Activated CD8-positive, alpha-beta memory T cell treated with anti-CD3 and anti-CD28 coated beads for 1 hour (primary cell): ENCODE measurements around the gene NEB.
A peak's percentile ranks its signal among the peaks of the same experiment; 100 is the strongest.
"Not testable (repeated sequence)": the region's sequence is repeated elsewhere in the genome, so short reads cannot be mapped to it uniquely, and the experiment has no call there.

ENCODE experiments used
- DNase-seq, 2 donors: peaks; one replicate each; pipeline ENCODE4 v3.0.0-alpha.2; 2020; ENCODE audit warnings: low read depth in 1 of 2; ENCODE audit errors: extremely low read depth in 1 of 2

NEB gene

DNA sequence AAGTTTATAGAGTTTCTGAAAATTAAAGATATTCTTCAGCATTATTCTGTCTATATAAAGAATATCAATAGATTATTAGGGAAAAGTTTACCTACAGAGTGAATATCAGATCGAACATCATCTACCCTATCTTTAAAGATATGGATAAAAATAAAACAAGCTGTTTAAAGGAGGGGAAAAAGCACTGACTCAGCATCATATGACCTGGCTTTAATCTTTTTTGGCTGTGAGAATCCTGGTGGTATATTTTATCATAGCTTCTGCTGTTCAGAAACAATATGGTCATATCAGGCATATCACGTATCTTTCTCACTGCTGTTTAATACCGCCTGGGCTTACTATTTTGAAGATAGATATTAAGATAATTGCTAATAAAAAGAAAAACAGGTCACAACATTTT, 80.2 kb downstream of the NEB start:
- DNase-seq, result no peak

DNA sequence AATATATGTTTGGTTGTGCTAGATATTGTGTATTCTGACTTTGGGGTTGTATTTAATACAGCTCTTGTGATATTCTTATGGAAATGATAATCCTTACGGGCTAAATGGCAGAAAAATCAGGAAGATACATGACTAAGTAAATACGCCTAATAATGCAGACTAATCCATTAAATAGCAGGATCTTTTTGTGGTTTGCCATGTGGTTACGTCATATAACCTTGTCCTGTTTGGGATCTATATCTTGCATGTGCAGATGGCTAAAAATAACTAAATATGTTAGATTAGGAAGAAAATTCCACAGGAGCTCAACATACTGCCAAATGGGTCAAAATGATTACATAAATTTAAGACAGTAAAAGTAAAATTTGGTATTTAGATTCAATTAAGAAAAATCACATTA, 83.0 kb downstream of the NEB start:
- DNase-seq, result no peak

DNA sequence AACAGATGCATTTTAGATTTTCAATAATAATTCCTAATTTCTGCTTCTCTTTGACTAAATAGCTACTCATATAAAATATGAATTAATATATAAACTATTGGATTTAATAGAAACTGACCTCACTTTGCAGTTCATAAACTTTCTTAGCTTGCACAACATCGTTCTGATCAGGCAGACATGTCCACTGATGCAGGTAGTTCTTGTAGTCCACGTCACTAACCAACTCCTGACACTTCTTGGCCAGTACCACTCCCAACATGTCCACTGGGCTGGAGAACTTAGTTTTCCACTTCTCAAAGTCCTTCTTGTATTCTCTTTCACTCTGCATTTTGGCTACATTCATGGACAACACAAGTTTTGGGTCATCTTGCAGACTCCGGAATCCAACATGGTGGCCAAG, 83.8 kb downstream of the NEB start:
- DNase-seq, result no peak

DNA sequence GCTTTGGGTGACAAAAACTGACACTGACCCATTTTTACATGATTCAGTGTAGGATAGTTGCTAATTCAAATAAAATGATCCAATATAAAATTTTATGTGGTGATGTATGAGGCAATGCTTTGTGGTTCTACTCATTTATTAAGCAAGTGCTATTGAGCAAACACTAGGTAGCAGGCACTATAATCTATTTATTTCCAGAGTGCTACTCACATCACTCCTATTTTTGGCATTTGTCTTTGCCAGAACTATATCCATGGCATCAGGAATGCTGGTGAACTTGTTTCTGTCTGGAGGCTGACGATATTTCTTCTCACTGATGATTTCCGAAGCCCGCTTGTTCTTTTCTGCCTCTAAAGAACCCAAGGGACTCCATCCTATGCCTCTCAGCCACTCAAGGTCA, 84.3 kb downstream of the NEB start:
- DNase-seq, result no peak

DNA sequence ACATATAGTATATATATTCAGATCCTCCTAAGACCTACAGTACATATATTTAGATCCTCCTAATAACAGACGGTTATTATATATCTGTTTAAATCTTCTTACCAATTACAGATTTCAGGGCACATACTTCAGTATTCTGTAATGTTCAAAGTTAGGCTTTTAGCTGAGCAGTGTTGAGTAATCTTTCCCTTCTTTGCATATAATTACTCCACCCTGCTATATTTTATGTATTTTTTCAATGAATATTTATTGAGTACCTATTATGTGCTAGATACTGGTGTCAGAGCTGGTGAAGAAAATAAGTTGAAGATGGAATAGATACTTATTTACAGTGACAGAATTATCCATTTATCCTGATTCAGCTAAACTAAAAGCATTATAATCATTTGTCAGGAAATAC, 84.9 kb downstream of the NEB start:
- no peak for DNase-seq

DNA sequence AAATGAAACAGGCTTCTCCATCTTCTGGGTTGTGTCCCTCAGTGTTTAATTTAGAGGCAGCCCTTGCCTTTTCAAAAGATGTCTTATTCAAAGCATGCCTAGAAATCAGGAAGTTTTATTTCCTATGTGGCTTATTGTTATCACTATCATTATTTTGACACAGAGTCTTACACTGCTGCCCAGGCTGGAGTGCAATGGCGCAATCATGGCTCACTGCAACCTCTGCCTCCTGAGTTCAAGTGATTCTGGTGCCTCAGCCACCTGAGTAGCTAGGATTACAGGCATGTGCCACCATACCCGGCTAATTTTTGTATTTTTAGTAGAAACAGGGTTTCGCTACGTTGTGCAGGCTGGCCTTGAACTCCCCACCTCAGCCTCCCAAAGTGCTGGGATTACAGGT, 87.8 kb downstream of the NEB start:
- not testable (repeated sequence) for DNase-seq

DNA sequence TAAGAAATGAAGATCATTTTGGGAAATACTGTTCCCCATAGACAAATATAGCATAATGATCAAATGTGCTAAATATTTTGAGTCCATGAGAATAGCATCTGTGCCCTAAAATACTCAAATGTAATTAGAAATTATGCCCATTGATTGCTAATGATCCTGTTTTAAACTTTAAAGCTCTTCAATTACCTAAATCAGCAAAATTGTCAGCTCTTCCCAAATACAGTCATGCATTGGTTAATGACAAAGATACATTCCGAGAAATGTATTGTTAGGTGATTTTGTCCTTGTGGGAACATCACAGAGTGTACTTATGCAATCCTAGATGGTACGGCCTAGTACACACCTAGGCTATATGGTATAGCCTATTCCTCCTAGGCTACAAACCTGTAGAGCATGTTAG, 89.7 kb downstream of the NEB start:
- DNase-seq, result no peak

DNA sequence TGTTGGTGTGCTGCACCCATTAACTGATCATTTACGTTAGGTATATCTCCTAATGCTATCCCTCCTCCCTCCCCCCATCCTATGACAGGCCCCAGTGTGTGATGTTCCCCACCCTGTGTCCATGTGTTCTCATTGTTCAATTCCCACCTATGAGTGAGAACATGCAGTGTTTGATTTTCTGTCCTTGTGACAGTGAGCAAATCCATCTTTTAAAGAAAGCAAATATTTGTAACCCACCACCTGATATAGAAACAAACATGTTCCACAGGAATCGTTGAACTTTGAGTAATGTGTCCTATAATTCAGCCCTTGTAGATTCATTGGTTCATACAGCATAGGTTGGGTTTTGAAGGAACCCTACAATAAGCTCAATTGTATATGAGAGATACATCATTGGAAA, 92.4 kb downstream of the NEB start:
- DNase-seq, result not testable (repeated sequence)

DNA sequence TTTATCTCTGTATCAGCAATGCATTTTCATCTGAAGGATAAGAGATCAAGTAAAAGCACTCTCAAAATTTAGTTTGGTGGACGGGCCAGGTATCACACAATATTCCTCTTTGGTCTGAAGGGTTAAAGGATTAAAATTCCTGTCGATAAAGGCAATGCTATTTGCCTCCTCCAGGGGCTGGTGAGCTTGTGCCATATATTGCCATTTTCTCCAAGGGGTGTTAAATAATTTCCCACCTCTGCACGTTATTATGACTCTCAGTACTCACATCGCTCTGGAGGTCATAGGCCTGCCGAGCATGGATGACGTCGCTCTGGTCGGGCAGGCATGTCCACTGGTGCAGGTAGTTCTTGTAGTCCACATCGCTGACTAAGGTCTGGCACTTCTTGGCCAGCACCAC, 94.2 kb downstream of the NEB start:
- DNase-seq, result no peak

DNA sequence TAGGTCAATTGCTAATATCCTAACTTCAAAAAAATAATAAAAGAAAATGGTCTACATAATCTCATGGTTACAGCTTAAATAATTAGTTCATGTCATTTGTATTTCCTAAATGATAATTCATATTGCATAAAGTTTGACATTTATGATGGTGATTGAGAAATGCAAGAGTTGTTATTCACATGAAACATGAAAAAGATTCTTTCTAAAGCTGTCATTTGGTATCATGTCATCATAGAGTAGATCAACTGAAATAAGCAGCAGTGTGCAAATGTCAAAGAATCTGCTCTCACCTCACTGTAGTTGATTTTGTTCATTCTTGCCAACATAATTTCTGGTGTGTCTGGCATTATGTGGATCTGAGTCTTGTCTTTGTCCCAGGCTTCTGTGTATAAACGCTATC, 95.3 kb downstream of the NEB start:
- DNase-seq, result no peak

DNA sequence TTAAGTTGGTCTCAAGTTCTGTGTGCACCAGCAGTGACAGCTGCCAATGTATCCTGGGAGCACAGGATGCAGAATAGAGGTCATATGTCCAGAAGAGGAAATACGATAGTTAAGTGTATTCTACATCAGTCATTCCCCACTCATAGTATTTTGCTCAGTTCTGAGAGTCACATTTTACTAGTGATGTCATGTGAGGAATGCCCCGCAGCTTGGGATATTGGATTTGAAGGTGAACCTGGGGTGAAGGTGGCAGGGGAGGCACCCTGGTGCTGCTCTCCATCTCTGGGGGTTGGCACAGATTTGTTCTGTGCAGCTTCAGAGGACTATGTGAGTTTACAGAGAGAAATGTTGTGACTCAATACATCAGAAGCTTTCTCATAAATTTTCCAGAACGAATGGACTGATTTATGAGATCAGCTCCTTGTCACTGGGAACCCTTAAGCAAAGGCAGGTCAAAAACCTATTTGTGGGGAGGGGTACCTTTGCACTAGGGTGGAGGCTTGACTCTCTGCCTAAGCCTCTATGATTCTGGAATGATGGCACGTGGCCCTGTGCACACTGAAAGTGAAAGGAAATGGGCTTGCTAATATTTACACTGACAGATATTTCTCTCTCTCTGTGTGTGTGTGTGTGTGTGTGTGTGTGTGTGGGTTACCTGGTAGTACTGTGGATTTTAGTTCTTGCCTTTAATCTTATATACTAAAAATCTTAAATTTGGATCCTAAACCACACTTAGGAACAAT, 95.9 kb downstream of the NEB start:
- DNase-seq, result no peak

DNA sequence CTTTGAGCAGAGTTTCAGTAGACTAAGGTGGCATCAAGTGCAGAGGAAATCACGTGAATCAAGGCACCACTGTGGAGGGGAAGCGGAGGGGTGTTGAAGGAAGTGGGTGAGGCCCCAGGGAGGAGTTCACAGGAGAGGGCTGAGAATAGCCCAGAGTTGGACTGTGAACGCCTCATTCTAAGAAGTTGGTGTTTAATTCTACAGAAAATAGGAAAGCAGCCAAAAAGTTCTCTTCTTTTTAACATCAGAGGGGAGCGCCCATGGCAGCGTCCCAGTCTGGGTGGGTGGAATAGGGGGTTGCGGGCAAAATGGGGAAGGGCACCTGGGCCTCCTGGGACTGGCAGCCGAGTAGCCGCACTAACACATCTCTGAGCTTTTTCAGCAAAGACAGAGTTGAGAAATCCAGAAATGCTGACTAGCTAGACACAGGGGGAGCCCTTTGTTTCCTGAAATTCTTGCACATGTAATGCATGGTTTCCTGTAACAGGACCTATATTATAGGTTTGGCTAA, 97.0 kb downstream of the NEB start:
- DNase-seq, result peak; percentile 12 to 21

DNA sequence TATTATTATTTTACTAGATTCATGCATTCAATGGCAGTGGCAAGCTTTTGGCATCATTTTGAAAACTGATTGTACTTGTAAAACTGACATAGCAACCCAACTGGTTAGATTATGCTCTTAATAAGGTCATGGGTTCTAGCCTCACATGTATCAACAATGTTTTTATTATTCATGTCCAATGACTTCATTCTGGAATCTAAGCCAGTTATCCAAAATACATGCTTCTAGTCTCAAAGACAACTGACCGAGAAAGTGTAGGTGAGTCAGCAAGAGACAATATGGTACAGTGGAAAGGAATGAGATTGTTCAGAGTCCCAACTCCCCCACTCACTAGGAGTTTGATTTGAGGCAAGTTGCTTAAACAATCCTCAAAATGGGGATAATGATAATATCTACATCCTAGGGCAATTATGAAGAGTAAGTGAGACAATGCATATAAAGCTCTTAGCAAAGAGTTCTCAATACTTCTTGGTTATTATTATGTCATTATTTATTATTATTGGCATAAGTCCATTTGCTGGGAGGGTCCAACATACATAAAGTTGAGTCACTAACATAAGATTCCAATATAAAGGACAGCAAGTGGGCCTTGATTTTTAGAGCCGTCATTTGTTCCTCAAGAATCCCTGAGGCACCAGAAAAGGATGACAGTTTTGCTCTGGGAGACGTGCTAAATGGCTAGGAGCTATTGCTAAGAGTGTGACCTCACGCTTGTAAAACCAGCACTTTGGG, 99.4 kb downstream of the NEB start:
- no peak for DNase-seq

DNA sequence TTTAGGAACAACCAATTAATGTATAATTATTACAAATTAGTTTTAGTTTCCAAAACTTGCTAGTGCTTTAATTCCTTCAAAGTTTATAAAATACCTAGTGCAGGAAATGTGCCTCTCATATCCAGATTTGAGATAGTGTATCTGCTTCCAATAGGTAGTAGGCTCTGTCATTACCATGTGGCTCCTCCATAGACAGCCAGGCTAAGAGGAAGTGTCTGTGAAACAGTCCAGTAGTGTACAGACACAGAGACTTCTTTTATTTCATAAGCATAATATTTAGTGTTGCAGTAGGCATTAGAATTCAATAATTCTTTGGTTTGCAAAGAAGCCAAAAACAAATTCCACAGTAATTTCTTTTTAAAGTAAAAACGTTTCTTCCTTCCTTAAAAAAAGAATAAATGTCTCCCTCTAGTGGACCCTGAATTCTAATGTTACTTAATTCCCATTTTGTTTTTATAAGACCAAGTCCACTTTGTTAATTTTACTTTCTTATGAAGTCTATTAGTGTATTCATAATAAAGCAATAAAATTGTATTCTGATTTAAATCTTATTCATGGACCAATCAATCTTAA, 101.2 kb downstream of the NEB start:
- no peak for DNase-seq

DNA sequence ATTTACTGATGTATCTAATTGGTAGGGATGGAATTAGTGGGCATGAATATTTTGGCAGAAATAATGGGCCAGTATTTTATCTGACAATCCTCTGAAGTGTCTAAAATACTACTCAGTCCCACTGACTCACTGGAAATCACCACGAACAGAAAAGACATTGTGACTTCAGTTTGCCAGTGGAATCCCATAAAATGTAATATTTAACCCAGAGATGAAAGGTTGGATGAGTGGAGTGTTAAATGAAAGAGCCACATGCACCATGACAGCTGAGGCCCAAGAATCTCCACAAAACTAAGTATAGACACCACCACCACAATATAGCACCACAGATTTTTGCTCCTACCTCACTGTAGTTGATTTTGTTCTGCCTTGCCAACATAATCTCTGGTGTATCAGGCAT, 103.9 kb downstream of the NEB start:
- no peak for DNase-seq

DNA sequence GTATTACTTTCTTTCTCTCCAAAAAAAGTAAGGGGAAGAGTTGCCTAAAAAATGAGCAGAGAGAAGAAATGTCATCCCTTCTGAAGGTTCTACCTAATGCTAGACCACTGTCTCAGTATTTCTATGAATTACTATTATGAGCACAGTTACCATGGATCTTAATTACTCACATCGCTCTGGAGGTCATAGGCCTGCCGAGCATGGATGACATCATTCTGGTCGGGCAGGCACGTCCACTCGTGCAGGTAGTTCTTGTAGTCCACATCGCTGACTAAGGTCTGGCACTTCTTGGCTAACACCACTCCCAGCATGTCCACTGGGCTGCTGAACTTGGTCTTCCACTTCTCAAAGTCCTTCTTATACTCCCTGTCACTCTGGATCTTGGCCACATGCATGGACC, 106.9 kb downstream of the NEB start:
- no peak for DNase-seq

DNA sequence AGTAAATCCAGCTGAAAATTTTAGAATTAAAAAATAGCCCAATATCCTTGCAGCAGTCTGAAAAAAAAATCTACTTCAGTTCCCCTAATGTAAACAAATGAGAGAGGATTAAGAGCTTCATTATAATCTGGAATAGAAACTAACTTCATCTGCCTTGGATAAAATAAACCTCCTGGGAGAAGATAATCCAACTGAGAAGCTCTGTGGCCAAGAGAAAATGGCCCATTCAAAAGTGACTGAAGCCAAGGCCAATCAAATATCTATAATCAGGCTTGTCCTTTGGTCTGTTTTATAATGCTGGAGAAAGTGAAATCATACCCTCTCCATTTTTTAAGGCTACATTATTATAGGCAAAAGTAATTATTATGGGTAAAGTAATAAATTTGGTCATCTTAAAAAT, 110.0 kb downstream of the NEB start:
- no peak for DNase-seq

DNA sequence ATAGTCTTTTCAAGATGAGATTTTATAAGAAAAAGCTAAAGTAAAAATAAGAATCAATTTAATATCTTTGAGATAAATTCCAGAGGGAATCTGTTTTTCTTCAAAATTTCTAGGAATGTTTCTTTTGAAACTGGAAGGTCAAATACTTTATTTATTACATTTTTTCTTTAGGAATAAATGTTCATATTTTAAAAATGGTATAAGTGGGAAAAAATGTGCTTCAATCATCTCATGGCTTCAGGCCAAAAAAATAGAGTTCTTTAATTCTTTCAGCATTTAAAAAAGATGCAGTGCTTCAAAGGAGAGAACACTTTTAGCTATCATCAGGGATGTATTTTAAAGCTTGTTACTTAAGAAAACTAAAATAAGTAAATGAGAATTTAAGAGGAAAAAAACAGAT, 110.6 kb downstream of the NEB start:
- no peak for DNase-seq

DNA sequence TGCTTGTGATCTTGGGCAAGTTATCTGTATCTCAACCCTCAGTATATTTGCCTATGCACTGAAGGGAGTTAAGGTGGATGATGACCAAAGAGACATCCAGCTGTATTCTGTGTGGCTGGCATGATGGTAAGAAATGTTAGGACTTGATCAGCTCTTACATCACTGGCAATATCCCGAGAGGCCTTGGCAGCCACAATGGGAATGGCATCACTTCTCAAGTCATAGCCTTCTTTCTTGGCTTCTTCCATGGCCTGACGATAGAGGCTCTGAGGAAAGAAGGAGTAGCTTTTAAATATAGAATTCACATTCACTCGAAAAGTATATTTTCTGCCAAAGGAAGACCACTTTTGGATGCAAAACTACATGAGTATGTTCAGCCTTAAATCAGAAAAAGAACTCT, 113.5 kb downstream of the NEB start:
- no peak for DNase-seq

DNA sequence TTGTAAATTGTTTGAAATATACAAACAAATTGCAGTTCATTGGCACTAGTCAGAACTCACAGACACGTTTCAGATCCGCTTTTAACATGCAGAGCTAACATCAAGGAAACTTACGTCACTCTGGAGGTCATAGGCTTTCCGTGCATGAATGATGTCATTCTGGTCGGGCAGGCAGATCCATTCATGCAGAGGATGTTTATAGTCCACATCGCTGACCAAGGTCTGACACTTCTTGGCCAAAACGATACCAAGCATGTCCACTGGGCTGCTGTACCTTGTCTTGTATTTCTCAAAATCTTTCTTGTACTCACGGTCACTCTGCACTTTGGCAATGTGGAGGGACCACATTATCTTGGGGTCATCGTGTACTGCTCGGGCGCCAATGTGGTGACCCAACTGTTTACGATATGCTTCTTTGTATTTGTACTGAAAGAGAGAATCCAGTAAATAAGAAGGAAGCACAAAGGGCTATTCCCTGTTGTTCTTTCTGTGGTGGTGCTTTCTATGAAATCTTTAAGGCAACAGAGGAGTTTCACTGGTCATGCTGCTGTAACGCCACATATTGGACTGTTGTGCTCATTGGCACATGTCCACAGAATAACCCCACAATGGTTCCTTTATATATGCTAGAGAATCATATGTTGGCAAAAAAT, 114.8 kb downstream of the NEB start:
- DNase-seq, result no peak

DNA sequence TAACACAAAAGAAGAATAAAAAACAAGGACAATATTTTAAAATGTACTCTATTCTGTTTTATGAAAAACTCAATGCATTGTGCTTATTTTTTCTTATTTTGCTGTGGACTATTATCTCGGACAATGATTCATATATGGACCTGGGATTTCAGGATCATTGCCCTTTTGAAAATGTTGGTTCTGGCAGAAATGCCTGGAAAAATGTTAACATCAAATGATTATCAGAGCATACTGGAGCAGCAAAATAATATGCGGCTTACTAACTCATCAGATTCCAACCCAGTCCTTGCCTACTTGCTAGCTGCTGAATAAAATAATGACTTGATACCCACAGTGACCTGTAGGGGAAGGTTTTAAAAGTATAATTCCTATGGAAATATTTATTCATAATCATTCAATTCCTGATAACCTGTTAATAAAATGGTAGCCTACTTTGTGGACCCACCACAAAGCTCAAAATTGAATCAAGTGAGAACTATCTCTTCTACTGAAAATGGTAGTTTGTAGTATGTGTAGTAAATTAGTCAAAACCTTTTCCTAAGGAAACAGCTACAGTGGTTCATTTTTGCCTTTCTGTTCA, 117.4 kb downstream of the NEB start:
- DNase-seq, result no peak
